A549 (cell line): ENCODE data around the gene RCAN3.

Experiments
- CBX2 ChIP-seq: fragments of 200-600 bp; sonication (generic); IDR thresholded peaks from 2 replicates; pipeline ENCODE4 v1.6.1; 2016; ENCODE audit warnings: low read depth, mild to moderate bottlenecking, borderline replicate concordance
- CBX8 ChIP-seq: fragments of 200-600 bp; sonication (generic); IDR thresholded peaks from 2 replicates; pipeline ENCODE4 v1.6.1; 2016
- CEBPB ChIP-seq, 2 experiments: fragments of >200 bp in 1 of 2; sonication (Bioruptor Twin) in 1 of 2; formaldehyde crosslinking in 1 of 2; IDR thresholded peaks; 2 replicates each; pipeline ENCODE4 v1.6.1; 2012 to 2016
- CTCF ChIP-seq: fragments of >200 bp; sonication (Bioruptor Twin); formaldehyde crosslinking; IDR thresholded peaks from 3 replicates; pipeline ENCODE4 v1.5.1; 2016
- MYC ChIP-seq: IDR thresholded peaks from 2 replicates; pipeline ENCODE4 v1.6.1; 2012; ENCODE audit warnings: mild to moderate bottlenecking, inconsistent platforms, low read length, improper control_type of control experiment, borderline replicate concordance
- POLR2A ChIP-seq: IDR thresholded peaks from 2 replicates; pipeline ENCODE4 v1.6.1; 2012; ENCODE audit warnings: mild to moderate bottlenecking, low read length
- RAD21 ChIP-seq, 2 experiments: fragments of >200 bp in 1 of 2; sonication (Bioruptor Twin) in 1 of 2; formaldehyde crosslinking in 1 of 2; IDR thresholded peaks in 1 of 2; conservative IDR thresholded peaks in 1 of 2; 2 replicates in 1 of 2; 3 replicates in 1 of 2; pipeline ENCODE4 v1.6.1; 2012 to 2018; ENCODE audit warnings: inconsistent platforms in 1 of 2
- USF2 ChIP-seq: fragments of 450-650 bp; IDR thresholded peaks from 2 replicates; pipeline ENCODE4 v1.6.1; 2014; ENCODE audit warnings: antibody characterized with exemption
- TF ChIP-seq, protein P1 (sequence below): IDR thresholded peaks from 2 replicates; pipeline ENCODE4 v1.6.1; 2012

DNA sequence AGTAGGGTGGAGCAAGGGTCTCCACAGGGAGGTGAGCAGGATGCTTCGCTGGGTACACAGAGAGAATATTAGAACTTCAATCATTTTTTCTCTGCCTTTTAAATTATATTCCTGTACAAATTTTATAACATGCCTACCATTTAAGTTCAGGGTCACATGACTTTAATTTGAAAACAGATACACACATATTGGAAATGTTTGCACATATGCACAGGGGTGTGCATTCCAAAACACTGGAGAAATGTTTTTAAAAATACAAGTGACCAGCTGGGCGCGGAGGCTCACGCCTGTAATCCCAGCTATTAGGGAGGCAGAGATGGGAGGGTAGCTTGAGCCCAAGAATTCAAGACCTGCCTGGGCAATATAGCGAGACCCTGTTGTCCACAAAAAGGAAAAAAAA lies 47.4 kb upstream of the RCAN3 start:
- no peak for TF ChIP-seq CTCF
- TF ChIP-seq POLR2A = no peak
- TF ChIP-seq, protein P1, sequence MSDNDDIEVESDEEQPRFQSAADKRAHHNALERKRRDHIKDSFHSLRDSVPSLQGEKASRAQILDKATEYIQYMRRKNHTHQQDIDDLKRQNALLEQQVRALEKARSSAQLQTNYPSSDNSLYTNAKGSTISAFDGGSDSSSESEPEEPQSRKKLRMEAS = no peak
- TF ChIP-seq CBX8 = no peak
- no peak for TF ChIP-seq MYC
- TF ChIP-seq CEBPB (IDR thresholded peaks at IDR 0.05) = no peak
- no peak for TF ChIP-seq USF2
- TF ChIP-seq CBX2 = no peak
- no peak for TF ChIP-seq RAD21 (conservative IDR thresholded peaks at IDR 0.05 in 1 of 2, IDR thresholded peaks at IDR 0.05 in 1 of 2)
